Neutrophil (primary cell): ENCODE measurements around the gene SMAD6.

Experiments
- H3K27ac ChIP-seq: fragments of 200-600 bp; sonication (generic); 2 replicates; pipeline ENCODE4 v1.5.1; 2016; ENCODE audit warnings: mild to moderate bottlenecking, moderate library complexity
- H3K27me3 ChIP-seq: fragments of 200-600 bp; sonication (generic); 2 replicates; pipeline ENCODE4 v1.6.0; 2016; ENCODE audit warnings: mild to moderate bottlenecking
- H3K36me3 ChIP-seq: fragments of 200-600 bp; sonication (generic); 2 replicates; pipeline ENCODE4 v1.5.1; 2017
- H3K4me1 ChIP-seq, 2 experiments: fragments of 200-600 bp in 1 of 2; sonication (generic) in 1 of 2; 1 replicate in 1 of 2; 2 replicates in 1 of 2; pipeline versions ENCODE4 v1.5.1 to v1.6.1; 2013 to 2016; ENCODE audit warnings: low read depth in 1 of 2, low read length in 1 of 2, mild to moderate bottlenecking in 1 of 2, moderate library complexity in 1 of 2; ENCODE audit not compliant: control insufficient read depth in 1 of 2, insufficient read depth in 1 of 2
- H3K4me3 ChIP-seq, 2 experiments: fragments of 200-600 bp in 1 of 2; sonication (generic) in 1 of 2; 1 replicate in 1 of 2; 2 replicates in 1 of 2; pipeline ENCODE4 v1.5.1; 2013 to 2016; ENCODE audit warnings: low read depth in 1 of 2, low read length in 1 of 2, mild to moderate bottlenecking in 1 of 2, moderate library complexity in 1 of 2
- H3K9me3 ChIP-seq: fragments of 200-600 bp; sonication (generic); 2 replicates; pipeline ENCODE4 v1.5.1; 2016
- CTCF ChIP-seq: fragments of 200-600 bp; sonication (generic); IDR thresholded peaks from 2 replicates; pipeline ENCODE4 v1.5.1; 2016; ENCODE audit warnings: antibody characterized with exemption

The SMAD6 gene

GRCh38 chr15:66799242-66799641 is 97.2 kb downstream of the SMAD6 start:
- Histone ChIP-seq H3K27me3 (no peaks in the 10 kb centered on the region), H3K9me3 (no peaks in the 10 kb centered on the region), H3K36me3 (no peaks in the 10 kb centered on the region), H3K27ac (no peak overlapping the region), H3K4me1 (no peaks in the 10 kb centered on the region), H3K4me3 (no peak overlapping the region)
- no peak for TF ChIP-seq CTCF

DNA sequence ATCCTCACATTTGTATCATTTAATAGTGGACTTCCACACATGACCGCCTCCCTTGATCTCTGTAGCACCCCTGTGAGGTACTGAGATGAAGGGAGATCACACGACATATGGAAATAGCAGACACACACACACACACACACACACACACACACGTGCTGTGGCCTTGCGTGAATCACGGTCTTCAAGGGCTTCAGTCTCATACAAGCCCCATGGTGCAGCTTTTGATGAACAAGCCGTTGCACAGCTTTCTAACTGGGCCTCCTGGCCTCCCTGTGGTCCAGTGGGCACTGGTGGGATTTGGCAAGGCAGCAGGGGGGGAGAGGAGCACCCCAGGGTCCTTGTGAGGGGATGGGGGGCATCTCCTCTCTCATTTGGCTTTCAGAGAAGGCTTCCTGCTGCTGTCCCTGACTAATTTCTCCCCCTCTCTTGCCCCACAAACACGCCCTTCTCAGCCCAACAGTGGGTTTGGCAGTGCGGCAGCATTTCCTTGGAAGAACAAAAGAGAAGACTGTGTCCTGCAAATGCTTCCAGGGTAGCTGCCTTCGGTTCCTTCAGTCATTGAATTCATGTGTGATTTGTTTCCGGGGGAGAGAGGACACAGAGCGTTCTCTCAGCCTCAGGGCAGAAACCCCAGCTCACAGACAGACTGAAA is 98.7 kb downstream of the SMAD6 start:
- H3K4me3 ChIP-seq, result no peak overlapping the region
- no peaks in the 10 kb centered on the region for H3K9me3 ChIP-seq
- peaks cover 3 to 4% of the 10 kb centered on the region in 2 experiments for H3K4me1 ChIP-seq
- TF ChIP-seq CTCF, result no peak
- no peaks in the 10 kb centered on the region for H3K27me3 ChIP-seq
- H3K36me3 ChIP-seq, result no peaks in the 10 kb centered on the region
- no peak overlapping the region for H3K27ac ChIP-seq

GRCh38 chr15:66801266-66801665 is 99.2 kb downstream of the SMAD6 start:
- peaks cover 4 to 7% of the 10 kb centered on the region in 2 experiments for H3K4me1 ChIP-seq
- no peaks in the 10 kb centered on the region for H3K36me3 ChIP-seq
- H3K27me3 ChIP-seq, result no peaks in the 10 kb centered on the region
- H3K4me3 ChIP-seq, result no peak overlapping the region
- H3K27ac ChIP-seq, result no peak overlapping the region
- H3K9me3 ChIP-seq, result no peaks in the 10 kb centered on the region
- TF ChIP-seq CTCF, result no peak

DNA sequence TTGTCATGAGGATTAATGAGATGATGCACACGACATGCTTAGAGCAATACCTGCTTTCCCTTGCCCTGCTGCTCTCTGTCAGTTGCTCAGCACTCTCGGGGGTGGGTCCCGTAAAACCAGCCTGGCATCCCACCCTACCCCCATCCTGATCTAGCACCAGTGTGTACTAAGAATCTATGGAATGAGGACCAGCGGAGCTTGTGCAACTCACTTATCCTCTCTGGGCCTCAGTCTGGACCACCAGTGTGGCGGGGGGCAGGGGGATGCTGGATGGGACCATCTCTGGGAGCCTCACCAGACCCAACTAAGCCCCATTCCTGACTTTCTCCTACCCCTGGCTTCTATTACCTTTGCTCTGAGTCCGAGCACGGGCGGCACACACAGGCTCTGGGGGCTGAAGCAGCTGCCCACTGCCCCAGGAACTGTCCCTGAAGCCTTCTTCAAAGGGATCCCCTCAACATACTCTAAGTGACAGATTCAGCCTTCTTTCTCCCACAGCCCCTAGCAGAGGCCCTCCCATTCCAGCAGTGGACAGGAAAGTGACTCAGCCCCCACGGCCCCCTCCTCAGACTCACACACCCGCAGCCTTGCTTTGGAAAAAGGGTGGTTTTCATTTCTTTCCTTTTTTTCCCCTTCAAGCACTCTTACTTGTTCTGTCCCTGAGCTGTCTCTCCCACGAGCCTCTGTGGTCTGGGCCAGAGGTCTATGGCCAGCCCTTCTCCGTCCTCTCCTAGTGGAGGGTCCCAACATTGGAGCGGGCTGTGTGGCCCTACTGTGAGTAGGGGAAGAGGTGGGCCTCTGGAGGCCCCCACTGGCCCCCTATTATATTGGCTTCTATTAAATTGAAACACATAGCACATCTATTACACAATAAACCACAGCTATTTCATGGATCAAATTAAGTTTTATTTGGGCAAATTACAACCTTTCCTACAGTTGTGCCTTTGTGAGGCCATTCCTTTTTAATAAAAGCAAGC is 100.3 kb downstream of the SMAD6 start:
- Histone ChIP-seq H3K9me3 (no peaks in the 10 kb centered on the region), H3K36me3 (no peaks in the 10 kb centered on the region), H3K4me1 (peaks cover 4 to 7% of the 10 kb centered on the region in 2 experiments), H3K27me3 (no peaks in the 10 kb centered on the region), H3K27ac (no peak overlapping the region), H3K4me3 (no peak overlapping the region)
- no peak for TF ChIP-seq CTCF

DNA sequence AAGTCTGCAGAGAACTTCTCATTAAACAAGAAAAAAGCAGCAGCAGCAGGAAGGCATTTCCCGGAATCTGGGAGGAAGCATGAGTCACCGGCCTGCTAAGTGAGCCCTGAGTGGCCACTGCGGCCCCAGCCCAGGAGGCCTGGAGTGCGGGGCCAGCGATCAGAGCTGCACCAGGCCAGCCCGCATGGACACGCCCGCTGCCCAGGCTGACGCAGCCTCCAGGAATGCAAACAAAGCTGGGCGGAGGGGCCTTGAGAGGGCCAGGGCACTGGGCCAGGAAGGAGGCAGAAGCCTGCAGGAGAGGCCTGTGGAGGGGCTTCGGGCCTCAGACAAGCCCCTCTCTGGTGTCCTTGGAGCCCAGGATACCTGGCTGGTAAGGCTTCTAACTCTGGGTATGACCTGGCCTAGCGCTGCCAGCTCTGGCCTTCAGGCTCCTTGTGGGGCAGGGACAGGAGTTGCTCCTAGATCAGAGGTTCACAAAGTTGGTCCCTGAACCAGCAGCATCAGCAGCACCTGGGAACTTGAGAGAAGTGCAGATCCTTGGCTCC is 101.2 kb downstream of the SMAD6 start:
- Histone ChIP-seq H3K9me3 (no peaks in the 10 kb centered on the region), H3K4me1 (peaks cover 4 to 7% of the 10 kb centered on the region in 2 experiments), H3K36me3 (no peaks in the 10 kb centered on the region), H3K4me3 (no peak overlapping the region), H3K27me3 (no peaks in the 10 kb centered on the region), H3K27ac (no peak overlapping the region)
- no peak for TF ChIP-seq CTCF
